ENCODE results near the gene CPNE4.

DNA sequence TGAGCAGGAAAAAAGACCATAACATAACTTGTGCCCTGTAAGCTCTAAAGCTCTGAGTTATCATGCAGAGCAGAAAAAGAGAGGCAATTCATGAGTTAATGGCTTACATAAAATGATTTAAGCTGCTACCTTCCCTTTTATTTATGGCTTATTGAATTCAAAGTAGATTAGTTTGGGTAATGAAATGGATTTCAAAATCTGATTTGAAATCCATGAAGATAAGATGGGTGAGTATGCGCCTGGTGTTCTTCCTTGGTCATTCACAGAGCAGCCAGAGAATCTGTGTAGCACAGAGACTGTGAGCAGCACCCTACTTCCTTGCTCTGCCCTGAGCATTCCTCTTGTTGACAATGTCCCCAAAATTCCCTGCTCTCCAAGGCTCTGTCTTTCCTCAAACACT is 495.8 kb downstream of the CPNE4 start:
- TF ChIP-seq EZH2 (IDR thresholded peaks at IDR 0.05) (no peak), POLR2AphosphoS5 (IDR thresholded peaks at IDR 0.05; ENCODE audit: borderline replicate concordance, low read depth, low read length) (no peak), FOXP2 (optimal IDR thresholded peaks at IDR 0.05; ENCODE audit: control extremely low read depth, extremely low read length, insufficient read depth) (no peak)

Measured in SK-N-MC (cell line).